Stromal cell of bone marrow (primary cell): ENCODE data around the gene KIAA2012.

Experiments
- DNase-seq: peaks from one replicate; pipeline ENCODE4 v3.0.0-alpha.2; 2012; ENCODE audit warnings: low read depth

KIAA2012 gene

GRCh38 chr2:202152104-202152715 lies 79.2 kb downstream of the KIAA2012 start:
- peak; percentile 52 for DNase-seq

- no peak for DNase-seq
Measured at GRCh38 chr2:202154613-202155012, 81.6 kb downstream of the KIAA2012 start.

DNA sequence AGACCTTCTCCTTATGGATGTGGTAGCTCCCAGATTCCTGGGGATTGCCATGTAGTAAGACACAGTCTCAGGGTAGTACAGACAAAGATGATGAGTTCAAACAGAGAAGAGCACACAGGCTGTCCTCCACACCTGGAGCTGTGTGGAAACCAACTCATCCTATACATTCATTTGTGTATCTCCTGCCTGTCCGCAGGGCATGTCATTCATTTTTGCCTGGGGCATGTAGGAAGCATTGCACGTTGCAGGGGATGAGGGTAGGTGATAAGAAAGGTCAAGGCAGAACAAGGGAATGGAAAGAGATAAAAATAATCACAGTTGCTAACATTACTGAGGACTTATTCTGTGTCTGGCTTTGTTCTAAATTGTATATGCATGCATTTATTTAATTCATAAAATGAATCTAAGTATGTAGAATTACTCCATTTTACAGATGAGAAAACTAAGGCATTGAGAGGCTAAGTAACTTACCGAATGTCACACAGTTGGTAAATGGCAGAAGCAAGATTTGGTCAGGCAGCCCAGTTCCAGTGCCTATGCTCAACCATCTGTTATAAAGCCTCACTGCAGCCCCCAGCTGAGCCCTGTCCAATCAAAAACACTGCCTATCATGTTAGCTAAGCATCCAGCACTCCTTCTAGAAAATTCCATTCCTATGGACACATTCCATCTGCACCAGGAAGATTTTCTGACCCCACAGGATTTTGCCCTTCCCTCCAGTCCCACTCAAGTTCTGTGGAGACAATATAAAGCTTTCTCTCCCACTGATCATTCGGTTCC lies 84.3 kb downstream of the KIAA2012 start:
- no peak for DNase-seq

- no peak for DNase-seq
Measured at GRCh38 chr2:202158796-202159195, 85.7 kb downstream of the KIAA2012 start.

DNA sequence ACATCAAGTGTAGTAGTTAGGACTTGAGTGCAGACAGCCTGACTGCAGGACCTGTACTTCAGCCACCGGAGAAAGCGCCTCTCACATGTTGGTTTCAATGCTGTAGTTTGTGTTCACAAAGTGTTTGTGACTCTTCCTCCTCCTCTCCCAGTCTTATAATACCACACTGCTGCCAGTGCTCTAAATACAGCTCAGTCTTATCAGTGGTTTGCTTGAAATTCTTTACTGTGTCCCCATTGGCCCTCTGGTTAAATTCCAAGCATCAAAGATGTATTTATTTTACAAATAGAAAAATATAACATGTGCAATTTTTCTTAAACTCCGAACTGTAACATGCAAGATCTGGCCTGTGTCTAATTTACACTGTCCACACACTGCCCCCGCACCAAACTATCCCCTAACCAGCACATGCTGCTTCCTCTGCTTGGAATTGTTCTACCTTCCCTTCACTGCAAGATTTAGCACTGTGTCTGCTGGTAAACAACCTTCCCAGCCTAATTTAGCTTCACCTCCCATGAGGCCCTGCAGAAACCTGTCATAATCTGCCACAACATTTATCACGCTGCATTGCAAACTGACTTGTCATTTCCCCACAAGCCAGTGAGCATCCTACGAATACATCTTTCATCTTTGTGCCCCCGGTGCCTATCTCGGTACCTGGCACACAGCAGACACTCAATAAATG lies 88.2 kb downstream of the KIAA2012 start:
- DNase-seq, result no peak

GRCh38 chr2:202164411-202164810 lies 91.4 kb downstream of the KIAA2012 start:
- no peak for DNase-seq

DNA sequence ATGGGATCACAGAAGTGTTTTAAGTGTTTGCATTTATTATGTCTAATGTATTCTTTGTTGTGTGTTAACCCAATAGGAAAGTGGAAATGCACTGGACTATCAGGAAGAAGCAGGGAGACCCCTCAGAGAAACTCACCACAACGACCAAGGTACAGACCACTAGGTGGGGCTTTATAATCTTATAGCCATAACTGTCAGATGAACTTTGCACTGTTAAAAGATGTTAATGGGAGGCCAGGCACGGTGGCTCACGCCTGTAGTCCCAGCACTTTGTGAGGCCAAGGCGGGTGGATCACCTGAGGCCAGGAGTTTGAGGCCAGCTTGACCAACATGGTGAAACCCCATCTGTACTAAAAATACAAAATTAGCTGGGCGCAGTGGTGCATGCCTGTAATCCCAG lies 92.2 kb downstream of the KIAA2012 start:
- DNase-seq, result no peak

DNA sequence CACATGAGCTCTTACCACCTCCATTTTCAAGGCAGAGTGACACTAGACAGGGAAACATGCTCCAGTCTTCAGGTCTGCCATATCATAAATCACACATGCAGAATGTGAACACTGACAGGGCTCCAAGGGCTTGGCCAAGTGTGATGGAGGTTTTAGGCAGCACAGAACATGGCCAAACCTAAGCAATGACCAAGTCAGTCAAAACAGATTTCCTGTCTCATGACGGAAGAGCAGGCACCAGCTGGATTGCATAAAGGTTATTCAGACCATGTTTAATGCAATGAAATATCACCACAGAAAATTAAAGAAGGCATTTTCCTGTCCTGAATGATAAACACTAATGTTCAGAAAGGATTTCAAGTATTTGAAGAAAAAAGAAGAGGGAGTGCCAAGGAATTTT lies 92.9 kb downstream of the KIAA2012 start:
- no peak for DNase-seq

DNA sequence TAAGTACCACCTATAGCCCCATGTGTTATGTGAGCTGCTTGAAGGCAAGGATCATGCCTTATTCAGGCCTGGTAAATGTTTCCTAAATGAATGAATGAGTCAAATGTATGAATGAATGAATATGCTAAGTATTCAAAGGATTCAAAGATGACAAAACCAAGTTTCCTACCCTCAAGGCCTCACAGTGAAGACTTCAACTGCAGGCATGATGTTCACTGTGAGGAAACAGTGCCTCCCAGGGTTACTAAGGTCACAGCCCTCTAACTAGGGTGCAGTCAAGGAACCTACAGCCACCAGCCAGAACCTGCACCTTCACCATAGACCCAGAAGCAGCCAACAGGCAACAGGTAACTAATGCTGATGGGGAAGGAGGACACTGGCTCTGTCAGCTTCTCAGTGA lies 96.1 kb downstream of the KIAA2012 start:
- no peak for DNase-seq

DNA sequence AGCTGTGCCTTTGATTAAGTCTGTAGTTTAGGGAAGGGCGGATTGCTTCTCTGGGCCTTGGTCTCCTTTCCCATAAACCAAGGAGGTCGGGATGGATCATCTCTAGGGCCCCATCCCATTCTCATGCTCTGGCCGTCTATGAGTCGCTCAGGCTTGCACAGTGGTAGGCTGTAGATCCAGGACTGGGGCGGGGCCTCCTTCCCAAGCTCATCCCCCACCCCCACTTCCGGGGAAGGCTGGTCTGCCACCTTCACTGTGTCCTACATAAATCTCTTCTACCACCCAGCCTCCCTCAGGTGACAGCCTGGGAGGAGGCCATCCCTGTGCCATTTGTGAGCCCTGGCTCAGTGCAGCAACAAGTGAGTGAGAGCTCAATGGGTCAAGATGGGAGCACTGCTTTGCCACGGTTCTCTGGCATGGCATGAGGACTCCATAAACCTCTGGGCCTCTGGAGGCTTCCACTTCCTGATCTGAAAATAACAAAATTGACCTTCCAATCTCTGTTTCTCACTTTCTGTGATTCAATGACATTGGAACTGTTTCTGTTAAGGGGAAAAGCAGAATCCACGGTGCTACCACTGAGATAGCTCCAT lies 96.9 kb downstream of the KIAA2012 start:
- no peak for DNase-seq

GRCh38 chr2:202171241-202171825 lies 98.3 kb downstream of the KIAA2012 start:
- DNase-seq, result no peak

DNA sequence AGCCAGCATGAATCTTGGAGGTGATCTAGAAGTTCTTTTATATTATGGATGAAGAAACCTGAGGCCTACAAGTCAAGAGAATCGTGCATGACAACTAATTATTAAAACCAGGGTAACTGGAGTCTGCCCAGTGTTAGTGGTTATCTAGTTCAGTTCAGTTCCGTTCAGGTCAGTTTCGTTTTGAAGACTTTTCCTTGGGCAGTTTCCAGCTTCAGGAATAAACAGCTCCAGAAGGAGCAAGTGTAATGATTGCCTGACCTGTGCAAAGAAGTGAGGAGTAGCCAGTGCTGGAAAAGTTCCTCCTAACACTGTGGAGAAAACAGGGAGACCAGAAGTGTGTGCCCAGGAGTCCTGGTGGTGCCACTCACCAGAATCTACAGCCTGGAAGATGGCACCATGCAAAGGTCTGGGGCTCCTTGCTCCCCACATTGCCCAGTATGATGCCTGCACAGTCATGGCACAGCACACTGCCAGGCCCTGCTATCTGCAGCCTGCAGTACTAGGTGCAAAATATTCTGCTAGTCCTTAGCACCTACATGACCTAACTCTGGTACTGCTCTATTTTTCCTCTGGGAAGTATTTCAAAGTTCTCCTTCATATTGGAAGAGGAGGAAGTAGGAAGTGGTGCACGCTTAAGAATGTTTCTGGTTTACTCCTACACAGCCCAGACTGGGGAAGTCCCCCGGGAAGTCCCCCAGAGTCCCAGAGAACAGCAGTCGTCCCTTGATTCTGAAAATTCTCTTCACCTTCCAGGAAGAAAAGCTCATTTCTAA lies 99.6 kb downstream of the KIAA2012 start:
- no peak for DNase-seq

DNA sequence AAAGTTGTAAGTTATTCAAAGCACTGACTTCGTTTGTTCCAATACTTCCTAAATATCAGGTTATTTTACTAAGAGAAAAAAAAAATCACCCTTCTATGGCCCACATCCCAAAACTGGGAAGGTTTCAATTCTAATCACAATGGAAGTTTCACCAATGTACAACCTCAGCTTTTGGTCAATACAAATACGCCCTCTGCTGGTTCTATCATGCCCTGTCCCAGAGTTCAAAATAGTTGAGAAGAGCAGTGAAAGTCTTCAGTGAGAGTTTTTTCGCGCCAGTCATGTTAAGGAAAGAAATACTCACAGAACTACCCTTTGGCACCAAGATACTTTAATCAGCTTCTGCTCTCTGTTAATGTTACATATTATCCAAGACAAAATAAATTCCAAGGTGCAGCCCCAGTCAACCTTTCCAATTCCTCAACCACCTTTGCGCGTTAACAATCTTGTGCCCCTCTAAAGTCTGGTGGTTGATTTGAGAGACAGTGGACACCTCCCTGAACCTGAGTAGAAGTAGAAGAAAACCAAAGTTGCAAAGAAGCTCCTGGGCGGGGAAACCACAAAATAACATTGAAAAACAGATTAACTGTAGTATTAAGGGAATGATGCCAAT lies 105.4 kb downstream of the KIAA2012 start:
- DNase-seq, result peak; percentile 54

DNA sequence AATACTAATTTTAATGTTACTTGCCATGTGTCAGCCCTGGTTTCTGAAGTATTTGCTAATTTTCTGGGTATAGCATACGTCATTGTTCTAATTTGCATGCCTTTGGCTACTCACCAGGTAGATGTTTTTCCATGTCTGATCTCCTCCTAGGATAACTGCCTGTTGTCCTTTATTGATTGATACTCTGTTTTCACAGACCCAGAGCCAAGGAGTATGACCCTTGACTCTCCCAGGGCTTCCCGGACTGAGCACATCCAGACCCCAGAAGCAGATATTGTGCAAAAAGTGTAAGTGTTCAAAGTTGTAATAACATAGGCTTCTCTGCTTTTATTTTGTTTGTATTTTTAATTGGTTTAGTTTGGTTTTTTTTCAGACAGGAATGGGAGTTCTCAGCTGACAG lies 111.5 kb downstream of the KIAA2012 start:
- DNase-seq, result no peak

DNA sequence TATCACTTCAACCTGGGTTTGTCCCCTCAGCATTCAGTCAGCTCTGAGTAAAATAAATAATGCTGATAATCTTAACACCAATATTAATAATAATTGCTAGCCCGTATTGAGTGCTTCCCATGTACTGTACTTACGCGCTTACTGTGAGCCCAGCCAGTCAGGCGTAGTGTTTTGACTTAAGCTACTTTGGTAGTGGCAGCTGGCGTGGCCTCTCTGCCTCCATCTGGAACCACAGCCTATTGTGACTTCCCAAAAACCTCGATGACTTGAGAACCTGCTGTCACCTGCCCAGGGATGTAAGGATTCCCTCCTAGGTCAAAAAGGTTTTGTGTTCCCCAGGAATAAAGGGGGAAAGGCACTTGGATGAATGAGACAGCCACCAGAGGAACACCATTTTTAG lies 112.1 kb downstream of the KIAA2012 start:
- no peak for DNase-seq

- no peak for DNase-seq
Measured at GRCh38 chr2:202186641-202187202, 113.7 kb downstream of the KIAA2012 start.

- DNase-seq, result no peak
Measured at GRCh38 chr2:202187570-202187969, 114.5 kb downstream of the KIAA2012 start.

GRCh38 chr2:202193305-202193704 lies 120.2 kb downstream of the KIAA2012 start:
- DNase-seq, result no peak

GRCh38 chr2:202193881-202194353 lies 120.9 kb downstream of the KIAA2012 start:
- DNase-seq, result no peak

DNA sequence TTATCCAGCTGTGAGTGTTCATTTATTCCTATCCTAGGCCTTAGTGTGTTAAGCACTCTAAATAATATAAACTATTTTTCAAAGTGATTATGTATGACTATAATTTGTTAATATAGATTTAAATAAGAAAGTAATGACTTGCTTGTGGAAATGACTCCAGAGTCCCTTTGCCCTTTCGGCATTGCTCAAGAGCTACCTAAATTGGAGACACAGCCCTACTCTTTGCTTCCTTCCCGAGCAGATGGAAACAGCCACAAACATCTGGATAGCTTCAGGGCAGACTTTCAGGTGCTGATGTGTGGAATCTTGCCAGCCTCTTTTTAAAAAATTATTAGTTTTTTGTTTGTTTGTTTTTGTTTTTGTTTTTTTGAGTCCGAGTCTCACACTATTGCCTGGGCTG lies 121.4 kb downstream of the KIAA2012 start:
- no peak for DNase-seq

- DNase-seq, result no peak
Measured at GRCh38 chr2:202196727-202197126, 123.7 kb downstream of the KIAA2012 start.
